H1 (cell line): Measurements from ENCODE around the gene CCDC185. TPM values are rescaled to one million over a fixed set of nuclear protein-coding genes. Genes with fewer than 3 reads are reported as not detected.

Experiments used
- CHD2 ChIP-seq: IDR thresholded peaks from 2 replicates; pipeline ENCODE4 v1.6.1; 2012; ENCODE audit warnings: low read length, improper control_type of control experiment
- EGR1 ChIP-seq: IDR thresholded peaks from 2 replicates; pipeline ENCODE4 v1.6.1; 2011; ENCODE audit warnings: low read depth, low read length, borderline replicate concordance
- SP1 ChIP-seq: IDR thresholded peaks from 2 replicates; pipeline ENCODE4 v1.6.1; 2011; ENCODE audit warnings: low read depth, low read length
- SP2 ChIP-seq: IDR thresholded peaks from 2 replicates; pipeline ENCODE4 v1.6.1; 2012; ENCODE audit warnings: mild to moderate bottlenecking, low read length, inconsistent platforms
- TCF12 ChIP-seq: IDR thresholded peaks from 2 replicates; pipeline ENCODE4 v1.6.1; 2011; ENCODE audit warnings: low read depth, mild to moderate bottlenecking, low read length
- polyA plus RNA-seq, 7 experiments: library from polyadenylated mRNA; depleted of rRNA in 3 of 7; stranded (reverse) in 5 of 7; unstranded in 2 of 7; fragments of >200 nt in 5 of 7; fragments of 200-250 nt in 2 of 7; gene quantifications; 1 replicate in 5 of 7; 2 replicates in 1 of 7; 4 replicates in 1 of 7; pipeline versions ENCODE4 v1.2.1 to v1.2.3, GENCODE V29; 2011 to 2013; ENCODE audit warnings: missing spikeins in 2 of 7, mixed read lengths in 2 of 7
- total RNA-seq: library from RNA; stranded (reverse); fragmentation: NEBNext Ultra II Directional; extraction: Animal tissue kit (Norgen Biotek cat#: 25700); gene quantifications from 2 replicates; pipeline ENCODE4 v1.2.1, GENCODE V29; 2021
- TF ChIP-seq, protein P1 (sequence below): IDR thresholded peaks from 2 replicates; pipeline ENCODE4 v1.6.1; 2012; ENCODE audit warnings: inconsistent platforms

Gene CCDC185
- total and polyA plus RNA-seq, 2 of the 8 experiments (the other 6 are each of a cell fraction or from before 2014, with no cell fraction given), result not detected

DNA sequence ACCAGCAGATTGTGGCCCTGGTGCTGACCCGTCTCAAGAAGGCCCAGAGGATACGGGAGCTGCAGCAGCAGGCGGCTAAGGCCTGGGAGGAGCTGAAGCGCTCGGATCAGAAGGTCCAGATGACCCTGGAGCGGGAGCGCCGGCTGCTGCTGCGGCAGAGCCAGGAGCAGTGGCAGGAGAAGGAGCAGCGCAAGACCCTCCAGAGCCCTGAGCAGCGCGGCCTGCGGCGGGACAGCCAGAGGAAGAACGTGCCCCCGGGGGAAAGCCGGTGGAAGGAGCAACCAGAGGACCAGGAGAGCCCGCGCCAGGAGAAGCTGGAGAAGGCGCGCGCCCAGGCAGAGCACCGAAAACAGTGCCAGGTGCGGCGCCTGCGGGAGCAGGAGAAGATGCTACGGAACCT is 1.0 kb downstream of the CCDC185 start (continued):
- TF ChIP-seq EGR1, result no peak
- TF ChIP-seq SP1, result no peak
- TF ChIP-seq, protein P1, sequence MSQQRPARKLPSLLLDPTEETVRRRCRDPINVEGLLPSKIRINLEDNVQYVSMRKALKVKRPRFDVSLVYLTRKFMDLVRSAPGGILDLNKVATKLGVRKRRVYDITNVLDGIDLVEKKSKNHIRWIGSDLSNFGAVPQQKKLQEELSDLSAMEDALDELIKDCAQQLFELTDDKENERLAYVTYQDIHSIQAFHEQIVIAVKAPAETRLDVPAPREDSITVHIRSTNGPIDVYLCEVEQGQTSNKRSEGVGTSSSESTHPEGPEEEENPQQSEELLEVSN, result no peak
- no peak for TF ChIP-seq TCF12
- TF ChIP-seq SP2, result no peak
- TF ChIP-seq CHD2, result no peak
